Measurements from ENCODE around the gene FCRL1. TPM values are rescaled to one million over a fixed set of nuclear protein-coding genes. Genes with fewer than 3 reads are reported as not detected.

FCRL1 gene
- total and polyA plus RNA-seq, 7 donors, result 0.03 to 0.40 TPM; not detected in 5

GRCh38 chr1:157748262-157748817 lies 71.6 kb downstream of the FCRL1 start:
- H3K4me1 ChIP-seq, result no peaks in the 10 kb centered on the region
- no peak for ATAC-seq
- H3K27ac ChIP-seq, result no peak overlapping the region
- intact Hi-C loops (cut with DNase I), result no loop called here
- TF ChIP-seq CTCF (IDR thresholded peaks at IDR 0.05), result no peak
- H3K9me3 ChIP-seq, result no peaks in the 10 kb centered on the region
- H3K27me3 ChIP-seq (ENCODE audit: insufficient read depth in 3 of 3, low read length in 2 of 3), result no peaks in the 10 kb centered on the region
- WGBS, 3 donors, result 88 to 95% (median 93%) methylated on average over 3 of the region's 3 CpGs
- H3K4me3 ChIP-seq, result no peak overlapping the region
- DNase-seq, result no peak
- H3K36me3 ChIP-seq (ENCODE audit: insufficient read depth in 1 of 2, low read depth in 1 of 2), result no peaks in the 10 kb centered on the region

Other genes starting within 250 kb of the FCRL1 start
- gene FCRL4, start 222.0 kb downstream of the FCRL1 start, total RNA-seq, result not detected
- gene FCRL4, start 222.0 kb downstream of the FCRL1 start, polyA plus RNA-seq, result not detected
- gene FCRL3, start 119.4 kb downstream of the FCRL1 start, total RNA-seq, result under 1 TPM in 2 of 4 donors, not detected in 2; 0.25 to 0.44 TPM
- gene FCRL3, start 119.4 kb downstream of the FCRL1 start, polyA plus RNA-seq, result under 1 TPM; 0.03 to 0.06 (median 0.03) TPM
- gene FCRL2, start 43.0 kb downstream of the FCRL1 start, total RNA-seq, result under 1 TPM in 1 of 4 donors, not detected in 3; 0.17 TPM
- gene FCRL2, start 43.0 kb downstream of the FCRL1 start, polyA plus RNA-seq, result under 1 TPM in 1 of 3 donors, not detected in 2; 0.03 TPM
- 1 to 10 TPM in 1 of 4 donors, under 1 TPM in 1, not detected in 2; 0.20 to 1.1 TPM for gene CD5L, start 21.7 kb upstream of the FCRL1 start, total RNA-seq
- gene CD5L, start 21.7 kb upstream of the FCRL1 start, polyA plus RNA-seq, result under 1 TPM in 1 of 3 donors, not detected in 2; 0.09 TPM
- gene KIRREL1, start 173.5 kb upstream of the FCRL1 start, total RNA-seq, result 1 to 10 TPM; 4.3 to 7.6 (median 6.4) TPM
- gene KIRREL1, start 173.5 kb upstream of the FCRL1 start, polyA plus RNA-seq, result 1 to 10 TPM; 1.3 to 2.2 (median 1.8) TPM

Data from psoas muscle (tissue), 8 donors.